ENCODE measurements around the gene ANP32E. TPM values are rescaled to one million over a fixed set of nuclear protein-coding genes. Genes with fewer than 3 reads are reported as not detected.
"Not testable (repeated sequence)": the region's sequence is repeated elsewhere in the genome, so short reads cannot be mapped to it uniquely, and the experiment has no call there.

Gene ANP32E
- total RNA-seq, 1 experiment from 2014 or later, result 45.1 TPM

DNA sequence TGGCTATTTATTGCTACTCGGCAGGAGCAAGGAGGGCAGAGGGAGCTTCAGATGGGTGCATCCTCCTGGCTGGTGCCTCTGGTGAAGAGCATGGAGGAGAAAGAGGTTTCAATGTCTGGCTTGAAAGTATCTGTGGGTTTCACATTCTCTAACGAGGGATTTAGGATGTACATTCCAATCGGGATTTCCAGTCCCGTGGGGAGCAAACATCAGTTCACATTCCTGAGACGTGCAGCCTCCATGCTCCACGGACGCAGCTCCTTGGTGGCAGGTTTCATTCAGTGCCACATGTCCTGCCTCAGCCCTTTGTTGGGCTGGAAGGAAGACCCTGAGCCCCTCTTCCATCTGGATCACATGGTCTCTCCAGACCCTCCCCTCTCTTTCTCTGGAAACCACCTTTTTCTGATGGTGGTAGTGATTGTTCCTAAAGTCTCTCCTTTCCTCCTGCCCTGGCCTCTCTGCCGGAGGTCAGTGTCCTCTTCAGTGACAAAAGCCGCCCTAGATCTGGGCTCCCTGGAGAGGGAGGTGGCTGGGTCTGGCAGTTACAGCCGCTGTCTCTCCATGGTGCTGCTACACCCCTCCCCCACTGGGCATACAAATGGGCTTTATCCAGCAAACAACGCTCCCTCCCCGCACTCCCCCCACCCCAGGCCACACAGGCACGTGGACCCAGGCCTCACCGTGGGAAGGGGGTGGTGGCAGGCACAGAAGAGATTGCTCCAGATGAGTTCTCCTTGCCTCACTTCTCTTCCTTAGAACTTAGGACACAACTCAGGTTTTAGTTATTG is 20.8 kb upstream of the ANP32E start:
- DNase-seq (ENCODE audit: low read depth), result no peak

DNA sequence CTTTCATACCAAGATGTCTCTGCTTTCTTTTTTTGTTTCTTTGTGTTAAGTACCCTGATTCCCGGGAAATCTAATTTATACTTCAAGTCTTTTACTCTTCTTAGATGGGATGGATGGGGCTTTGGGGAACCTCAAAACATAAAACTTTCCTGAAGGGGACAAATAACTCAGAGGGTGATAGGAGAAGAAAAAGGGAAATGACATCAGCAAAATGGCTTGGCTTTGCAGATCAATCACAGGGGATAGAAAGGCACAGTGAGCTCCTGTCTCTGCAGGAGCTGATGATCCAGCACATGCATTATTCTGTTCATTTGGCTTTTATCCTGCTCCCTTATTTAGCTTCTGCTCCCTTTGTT is 20.3 kb upstream of the ANP32E start:
- DNase-seq (ENCODE audit: low read depth), result no peak

DNA sequence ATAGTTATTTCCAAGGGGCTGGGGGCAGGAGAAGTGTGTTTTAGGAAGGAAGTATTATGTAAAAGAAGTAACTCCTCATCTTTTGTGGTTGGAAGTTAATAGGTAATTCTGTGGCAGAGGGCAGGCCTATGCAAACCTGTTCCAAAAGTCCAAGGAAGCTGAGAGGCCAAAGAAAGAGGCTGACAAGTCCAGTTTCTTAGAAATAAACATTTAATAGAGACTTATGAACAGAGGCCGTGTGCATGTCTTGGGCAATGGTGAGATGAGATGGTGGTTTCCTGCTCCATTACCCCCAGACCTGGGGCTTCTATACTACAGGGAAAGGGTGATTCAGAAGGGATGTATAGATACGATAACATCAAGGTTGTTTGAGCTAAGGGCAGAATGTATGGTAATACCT is 14.0 kb upstream of the ANP32E start:
- no peak for DNase-seq (ENCODE audit: low read depth)

DNA sequence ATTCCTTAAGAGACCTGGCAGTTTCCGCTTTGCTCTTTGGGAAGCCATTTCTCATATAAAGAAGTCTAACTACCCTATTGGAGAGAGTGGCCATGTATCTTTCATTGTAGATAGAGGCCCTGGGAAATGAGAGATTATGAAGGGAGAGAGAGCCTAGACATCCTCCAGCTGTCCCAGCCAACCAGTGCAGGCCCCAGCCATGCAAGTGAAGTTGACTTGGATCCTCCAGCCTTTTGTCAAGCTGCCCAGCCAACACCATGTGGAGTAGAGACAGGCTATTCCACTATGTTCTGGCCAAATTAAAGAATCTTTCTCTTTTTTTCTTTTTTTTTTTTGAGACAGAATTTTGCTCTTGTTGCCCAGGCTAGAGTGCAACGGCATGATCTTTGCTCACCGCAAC is 7.1 kb upstream of the ANP32E start:
- DNase-seq (ENCODE audit: low read depth), result no peak

DNA sequence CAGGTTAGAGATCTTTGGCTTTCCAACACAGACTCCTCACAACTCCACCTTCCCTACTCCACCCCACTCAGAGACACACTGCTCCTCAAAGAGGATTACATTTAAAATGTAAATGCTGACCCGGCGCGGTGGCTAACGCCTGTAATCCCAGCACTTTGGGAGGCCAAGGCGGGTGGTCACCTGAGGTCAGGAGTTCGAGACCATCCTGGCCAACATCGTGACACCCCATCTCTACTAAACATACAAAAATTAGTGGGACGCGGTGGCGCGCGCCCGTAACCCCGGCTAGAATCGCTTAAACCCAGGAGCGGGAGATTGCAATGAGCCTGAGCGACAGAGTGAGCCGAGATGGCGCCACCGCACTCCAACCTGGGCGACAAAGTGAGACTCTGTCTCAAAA is 1.8 kb upstream of the ANP32E start:
- DNase-seq (ENCODE audit: low read depth), result no peak

DNA sequence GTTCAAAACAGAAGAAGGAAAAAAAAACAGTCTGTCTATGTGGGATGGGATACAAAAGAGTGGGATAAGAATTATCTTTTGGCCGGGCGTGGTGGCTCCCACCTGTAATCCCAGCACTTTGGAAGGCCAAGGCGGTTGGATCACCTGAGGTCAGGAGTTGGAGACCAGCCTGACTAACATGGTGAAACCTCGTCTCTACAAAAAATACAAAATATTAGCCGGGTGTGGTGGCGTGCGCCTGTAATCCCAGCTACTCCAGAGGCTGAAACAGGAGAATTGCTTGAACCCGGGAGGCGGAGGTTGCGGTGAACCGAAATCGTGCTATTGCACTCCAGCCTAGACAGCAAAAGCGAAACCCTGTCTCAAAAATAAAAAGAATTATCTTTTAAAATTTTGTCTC is 1.3 kb upstream of the ANP32E start:
- DNase-seq (ENCODE audit: low read depth), result not testable (repeated sequence)

DNA sequence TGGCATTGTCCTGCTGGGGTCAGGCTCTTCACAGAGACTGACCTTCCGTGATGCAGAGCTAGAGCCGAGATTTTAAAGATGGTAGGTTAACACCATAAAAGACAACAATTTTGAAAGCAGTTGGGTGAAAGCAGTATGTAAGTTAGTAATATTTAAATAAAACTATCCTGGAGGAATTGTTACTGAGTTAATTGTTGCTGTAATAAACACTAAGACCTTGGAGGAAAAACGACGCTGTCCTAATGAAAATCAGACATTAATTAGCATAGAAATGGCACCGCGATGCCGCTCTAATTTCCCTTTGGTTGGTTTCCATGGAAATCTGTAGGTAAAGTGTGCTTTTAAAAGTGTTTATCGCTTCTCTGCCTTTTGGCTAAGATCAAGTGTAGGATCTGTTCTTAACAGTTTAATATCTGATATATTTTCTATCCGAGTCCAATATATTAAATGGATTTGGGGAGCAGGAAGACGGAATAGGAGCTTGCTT is 745 bp upstream of the ANP32E start:
- DNase-seq (ENCODE audit: low read depth), result no peak

DNA sequence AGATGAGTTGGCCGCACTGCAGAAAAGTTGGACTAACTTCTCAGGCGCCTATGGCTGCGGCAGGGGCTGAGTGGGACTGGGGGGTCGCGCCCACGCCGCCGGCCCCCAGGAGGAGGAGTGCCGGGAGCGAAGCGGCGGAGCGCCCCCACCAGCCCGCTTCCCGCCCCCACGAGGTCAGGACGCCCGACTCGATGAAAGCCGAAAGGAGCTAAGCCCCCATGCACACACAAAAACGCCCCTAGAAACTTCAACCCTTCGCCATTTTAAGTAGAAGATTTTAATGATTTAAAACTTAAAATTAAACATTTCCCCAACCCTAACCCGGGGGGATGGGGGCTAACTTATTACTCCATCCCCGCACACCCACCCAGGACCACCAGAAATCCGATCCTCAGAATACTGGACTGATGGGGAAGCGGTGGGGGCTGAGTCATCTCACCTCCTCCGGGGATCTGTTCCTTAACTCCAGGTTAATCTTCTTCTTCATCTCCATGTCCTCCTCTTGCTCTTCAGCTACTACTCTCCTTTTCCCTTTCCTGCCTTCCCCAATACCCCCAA is 539 bp downstream of the ANP32E start:
- no peak for DNase-seq (ENCODE audit: low read depth)

DNA sequence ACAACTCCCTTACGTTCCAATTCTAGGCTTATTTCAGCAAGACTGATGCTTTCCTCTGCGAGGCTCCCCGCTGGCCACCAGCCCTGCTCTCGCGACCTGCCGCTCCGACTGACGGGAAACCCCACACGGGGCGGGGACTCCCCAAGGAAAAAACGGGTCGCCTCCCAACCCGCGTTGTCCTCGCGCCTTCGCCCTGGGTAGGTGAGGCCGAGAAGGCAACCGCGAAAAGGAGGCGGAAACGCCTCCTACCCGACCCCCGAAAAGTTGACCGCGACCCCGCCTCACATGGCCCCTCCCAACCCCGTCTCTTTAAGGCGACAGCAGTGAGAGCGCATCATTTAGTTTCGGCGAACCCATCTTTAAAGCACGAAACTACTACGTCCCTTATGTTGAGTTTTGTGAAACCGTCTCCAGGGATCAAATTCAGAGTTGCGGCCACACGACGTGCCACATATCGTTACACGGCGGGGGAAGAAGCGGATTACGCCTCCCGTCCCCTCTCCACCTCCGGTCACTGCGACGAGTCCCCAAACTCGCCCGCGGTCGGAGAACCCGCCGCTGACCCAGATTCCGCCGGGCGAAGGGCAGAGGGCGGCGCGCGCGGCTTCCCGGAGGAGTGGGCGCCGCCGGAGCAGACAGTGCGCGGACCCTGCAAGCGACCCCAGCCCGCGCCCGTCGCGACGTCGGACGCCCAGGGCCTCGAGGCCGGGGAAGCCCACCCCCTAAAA is 1.2 kb downstream of the ANP32E start:
- DNase-seq (ENCODE audit: low read depth), result peak; percentile 83

DNA sequence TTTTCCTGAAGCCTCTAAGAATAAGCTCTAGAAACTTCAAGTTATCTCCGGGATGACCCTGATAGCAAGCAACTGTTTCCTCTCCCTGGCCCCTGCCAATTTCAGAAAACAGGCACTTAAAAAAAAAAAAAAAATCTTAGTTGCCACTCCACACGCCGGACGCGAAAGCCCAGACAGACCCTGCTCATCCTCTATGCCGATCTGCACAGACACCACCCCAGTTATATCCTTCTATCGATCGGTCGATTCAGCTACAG is 1.7 kb downstream of the ANP32E start:
- DNase-seq (ENCODE audit: low read depth), result no peak

DNA sequence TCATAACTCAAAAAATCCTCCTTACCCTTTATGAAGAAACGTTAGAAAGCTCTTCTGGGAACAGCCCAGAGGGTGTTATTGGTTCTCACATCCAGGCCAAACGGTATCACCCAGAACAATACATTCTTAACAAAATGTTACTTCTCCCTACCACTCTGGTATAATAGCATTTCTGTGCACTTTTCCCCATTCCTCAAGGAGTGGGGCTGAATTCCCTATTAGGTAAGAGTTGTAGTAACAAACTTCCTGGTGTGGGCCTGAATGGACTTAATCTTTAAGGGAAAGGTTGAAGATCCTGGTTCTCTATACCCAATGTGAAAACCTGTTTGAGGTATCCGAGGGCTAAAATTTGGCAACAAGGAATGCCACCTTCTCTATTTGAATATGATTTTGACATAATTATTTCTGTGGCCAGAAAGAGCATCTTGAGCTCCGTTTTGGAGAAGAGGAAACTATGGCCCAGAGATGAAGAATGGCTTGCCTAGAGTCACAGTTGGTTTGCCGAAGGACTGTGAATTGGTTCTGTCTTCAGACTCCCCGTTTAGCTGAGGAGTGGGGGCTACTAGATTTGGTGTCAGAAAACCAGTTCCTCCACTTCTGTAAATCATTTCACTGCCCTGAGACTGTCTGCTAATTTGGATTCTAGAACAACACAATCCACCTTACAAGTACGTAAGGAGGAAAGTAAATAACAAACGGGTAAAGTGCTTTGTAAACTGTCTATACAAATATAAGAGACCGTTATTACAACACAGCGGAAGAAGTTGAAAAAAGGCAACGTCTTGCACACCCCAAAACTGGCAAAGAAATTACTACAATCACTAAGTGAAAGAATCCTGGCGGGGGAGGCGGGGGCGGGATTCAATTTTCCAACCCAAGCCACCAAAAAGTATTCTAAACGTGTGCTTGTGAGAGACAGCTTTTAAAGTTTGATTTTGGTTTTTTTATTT is 2.3 kb downstream of the ANP32E start:
- no peak for DNase-seq (ENCODE audit: low read depth)

DNA sequence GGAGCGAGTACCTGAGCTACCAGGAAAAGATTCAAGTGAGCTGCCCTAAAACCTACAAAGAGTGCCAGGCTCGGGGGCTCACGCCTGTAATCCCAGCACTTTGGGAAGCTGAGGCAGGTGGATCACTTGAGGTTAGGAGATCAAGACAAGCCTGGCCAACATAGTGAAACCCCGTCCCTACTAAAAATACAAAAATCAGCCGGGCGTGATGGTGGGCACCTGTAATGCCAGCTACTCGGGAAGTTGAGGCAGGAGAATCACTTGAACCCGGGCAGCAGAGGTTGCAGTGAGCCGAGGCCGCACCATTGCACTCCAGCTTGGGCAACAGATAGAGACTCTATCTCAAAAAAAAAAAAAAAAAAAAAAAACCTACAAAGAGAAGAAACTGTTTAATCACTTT is 3.0 kb downstream of the ANP32E start:
- not testable (repeated sequence) for DNase-seq (ENCODE audit: low read depth)

DNA sequence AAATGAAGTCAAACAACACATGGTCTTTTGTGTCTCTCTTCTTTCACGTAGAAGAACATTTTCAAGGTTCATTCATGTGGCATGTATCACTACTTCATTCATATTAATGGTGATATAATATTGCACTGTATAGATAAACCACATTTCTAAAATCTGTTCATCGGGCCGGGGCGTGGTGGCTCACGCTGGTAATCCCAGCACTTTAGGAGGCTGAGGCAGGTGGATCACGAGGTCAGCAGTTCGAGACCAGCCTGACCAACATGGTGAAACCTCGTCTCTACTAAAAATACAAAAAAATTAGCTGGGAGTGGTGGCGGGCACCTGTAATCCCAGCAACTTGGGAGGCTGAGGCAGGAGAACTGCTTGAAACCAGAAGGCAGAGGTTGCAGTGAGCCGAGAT is 7.7 kb downstream of the ANP32E start:
- not testable (repeated sequence) for DNase-seq (ENCODE audit: low read depth)

DNA sequence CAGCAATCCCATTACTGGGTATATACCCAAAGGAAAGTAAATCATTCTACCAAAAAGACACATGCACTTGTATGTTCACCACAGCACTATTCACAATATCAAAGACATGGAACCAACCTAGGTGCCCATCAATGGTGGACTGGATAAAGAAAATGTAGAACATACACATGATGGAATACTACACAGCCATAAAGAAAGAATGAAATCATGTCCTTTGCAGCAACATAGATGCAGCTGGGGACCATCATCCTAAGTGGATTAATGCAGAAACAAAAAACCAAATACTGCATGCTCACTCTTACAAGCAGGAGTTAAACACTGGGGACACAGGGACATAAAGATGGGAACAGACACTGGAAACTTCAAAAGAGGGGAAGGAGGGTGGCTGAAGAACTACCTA is 8.7 kb downstream of the ANP32E start:
- no peak for DNase-seq (ENCODE audit: low read depth)

DNA sequence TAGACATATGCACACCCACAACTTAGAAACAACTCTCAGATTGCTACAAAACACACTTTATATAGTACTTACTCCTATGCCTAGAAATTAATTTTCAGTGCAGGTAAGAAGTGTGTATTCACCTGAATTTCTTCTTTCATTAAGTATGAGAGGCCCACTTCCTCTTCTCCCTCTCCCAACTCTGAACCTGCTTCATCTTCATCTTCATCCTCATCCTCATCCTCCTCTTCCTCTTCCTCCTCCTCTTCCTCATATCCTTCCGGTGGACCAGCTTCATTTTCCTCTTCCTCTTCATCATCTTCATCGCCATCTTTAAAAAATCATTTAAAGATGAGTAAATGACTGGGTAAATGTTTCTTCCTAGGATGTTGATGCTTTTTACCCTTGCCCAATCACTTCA is 9.4 kb downstream of the ANP32E start:
- no peak for DNase-seq (ENCODE audit: low read depth)

DNA sequence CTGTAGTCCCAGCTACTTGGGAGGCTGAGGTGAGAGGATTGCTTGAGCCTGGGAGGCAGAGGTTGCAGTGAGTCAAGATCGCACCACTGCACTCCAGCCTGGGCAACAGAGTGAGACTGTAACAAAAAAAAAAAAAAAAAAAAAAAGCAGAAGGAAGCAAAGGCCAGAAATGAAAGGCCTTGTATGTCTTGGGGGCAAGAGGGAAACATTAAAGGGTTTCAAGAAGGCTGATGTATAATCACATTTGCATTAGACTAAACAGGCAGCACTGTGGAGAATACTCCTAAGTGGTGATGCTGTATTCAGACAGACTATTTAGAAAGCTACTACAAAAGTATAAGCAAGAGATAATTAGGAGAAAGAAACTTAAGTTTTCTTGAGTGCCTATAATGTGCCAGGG is 10.4 kb downstream of the ANP32E start:
- DNase-seq (ENCODE audit: low read depth), result no peak

DNA sequence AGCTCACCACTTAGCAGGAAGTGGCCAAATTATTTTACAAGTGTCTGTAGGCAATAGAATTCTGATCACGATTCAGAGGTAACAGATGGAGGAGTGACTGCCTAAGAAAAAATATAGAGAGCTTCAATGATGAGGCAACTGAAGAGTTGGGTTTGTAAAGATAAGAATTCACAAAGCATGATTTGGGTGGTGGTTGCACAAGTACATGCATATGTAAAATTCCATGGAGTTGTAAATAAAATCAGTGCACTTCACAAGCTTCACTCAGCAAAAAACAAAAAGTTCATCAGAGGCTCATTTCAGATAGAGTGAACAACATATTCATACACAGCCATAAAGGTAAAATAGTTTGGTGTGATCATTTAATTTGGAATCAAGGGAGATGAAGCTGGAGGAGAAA is 10.9 kb downstream of the ANP32E start:
- no peak for DNase-seq (ENCODE audit: low read depth)

DNA sequence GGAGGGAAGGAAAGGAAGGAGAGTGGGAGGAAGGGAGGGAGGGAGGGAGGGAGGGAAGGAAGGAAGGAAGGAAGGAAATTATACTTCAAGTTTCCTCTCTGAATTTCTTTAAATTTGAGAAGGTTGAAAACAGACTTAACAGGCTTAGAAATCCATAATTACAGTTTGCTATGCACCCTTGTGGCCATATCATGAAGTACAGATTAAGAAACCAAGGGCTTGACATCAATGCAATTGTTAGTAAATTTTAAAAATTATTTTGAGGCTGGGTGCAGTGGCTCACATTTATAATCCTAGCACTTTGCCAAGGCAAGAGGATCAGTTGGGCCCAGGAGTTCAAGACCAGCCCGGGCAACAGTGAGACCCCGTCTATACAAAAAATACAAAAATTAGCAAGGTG is 14.4 kb downstream of the ANP32E start:
- peak; percentile 17 for DNase-seq (ENCODE audit: low read depth)

DNA sequence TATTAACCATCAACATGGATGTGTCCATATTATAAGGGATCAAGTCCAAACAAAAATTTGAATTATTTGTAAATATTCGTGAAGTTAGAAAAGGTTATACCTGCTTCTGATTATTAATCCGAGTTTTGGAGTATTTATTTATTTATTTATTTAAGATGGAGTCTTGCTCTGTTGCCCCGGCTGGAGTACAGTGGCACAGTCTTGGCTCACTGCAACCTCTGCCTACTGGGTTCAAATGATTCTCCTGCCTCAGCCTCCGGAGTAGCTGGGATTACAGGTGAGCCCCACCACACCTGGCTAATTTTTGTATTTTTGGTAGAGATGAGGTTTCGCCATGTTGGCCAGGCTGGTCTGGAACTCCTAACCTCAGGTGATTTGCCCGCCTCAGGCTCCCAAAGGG is 20.1 kb downstream of the ANP32E start:
- DNase-seq (ENCODE audit: low read depth), result not testable (repeated sequence)

DNA sequence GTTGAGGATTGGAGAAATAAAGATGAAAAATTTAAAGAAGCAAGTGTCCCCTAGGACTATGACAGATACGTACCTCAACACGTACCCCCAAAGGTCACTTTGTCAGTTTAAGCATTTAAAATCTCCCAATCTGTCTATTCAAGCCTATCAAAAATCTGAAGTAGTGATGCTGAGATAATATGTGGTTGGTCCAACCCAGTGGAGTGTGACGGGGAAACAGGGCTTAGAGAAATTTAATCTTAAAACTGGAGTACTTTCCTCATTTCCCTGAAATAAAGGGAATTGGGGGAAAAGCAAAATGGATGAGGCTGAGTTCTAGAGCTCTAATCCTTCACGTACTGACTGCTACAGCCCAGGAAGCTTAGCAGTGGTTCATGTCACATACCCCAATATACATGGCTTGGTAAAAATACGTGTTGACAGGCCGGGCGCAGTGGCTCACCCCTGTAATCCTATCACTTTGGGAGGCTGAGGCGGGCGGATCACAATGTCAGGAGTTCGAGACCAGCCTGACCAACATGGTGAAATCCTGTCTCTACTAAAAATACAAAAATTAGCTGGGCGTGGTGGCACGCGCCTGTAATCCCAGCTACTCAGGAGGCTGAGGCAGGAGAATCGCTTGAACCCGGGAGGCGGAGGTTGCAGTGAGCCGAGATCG is 21.7 kb downstream of the ANP32E start:
- DNase-seq (ENCODE audit: low read depth), result not testable (repeated sequence)

Measured in RPMI7951 (cell line).